D721Med (cell line): ENCODE data around the gene SLITRK5.

Experiments used
- DNase-seq: peaks from one replicate; pipeline ENCODE4 v3.0.0; 2011; ENCODE audit warnings: low spot score; ENCODE audit not compliant: insufficient read length
- FAIRE-seq: peaks from 2 replicates; lab custom pipeline; 2011; peaks lifted over from hg19 to GRCh38; lab: Jason Lieb, UNC
- TF ChIP-seq, protein P1 (sequence below): IDR thresholded peaks from 2 replicates; pipeline ENCODE4 v1.5.1; 2012; ENCODE audit warnings: mild to moderate bottlenecking, control low read depth; ENCODE audit not compliant: insufficient read depth; ENCODE audit errors: missing control alignments

Gene SLITRK5

GRCh38 chr13:87671031-87671752 lies at the start of gene SLITRK5:
SLITRK5 (plus strand) TSS chr13:87671371; CDS start chr13:87675389, 4,018 bp downstream.
- FAIRE-seq (no peak), DNase-seq (peak; percentile 56)
- TF ChIP-seq, protein P1, sequence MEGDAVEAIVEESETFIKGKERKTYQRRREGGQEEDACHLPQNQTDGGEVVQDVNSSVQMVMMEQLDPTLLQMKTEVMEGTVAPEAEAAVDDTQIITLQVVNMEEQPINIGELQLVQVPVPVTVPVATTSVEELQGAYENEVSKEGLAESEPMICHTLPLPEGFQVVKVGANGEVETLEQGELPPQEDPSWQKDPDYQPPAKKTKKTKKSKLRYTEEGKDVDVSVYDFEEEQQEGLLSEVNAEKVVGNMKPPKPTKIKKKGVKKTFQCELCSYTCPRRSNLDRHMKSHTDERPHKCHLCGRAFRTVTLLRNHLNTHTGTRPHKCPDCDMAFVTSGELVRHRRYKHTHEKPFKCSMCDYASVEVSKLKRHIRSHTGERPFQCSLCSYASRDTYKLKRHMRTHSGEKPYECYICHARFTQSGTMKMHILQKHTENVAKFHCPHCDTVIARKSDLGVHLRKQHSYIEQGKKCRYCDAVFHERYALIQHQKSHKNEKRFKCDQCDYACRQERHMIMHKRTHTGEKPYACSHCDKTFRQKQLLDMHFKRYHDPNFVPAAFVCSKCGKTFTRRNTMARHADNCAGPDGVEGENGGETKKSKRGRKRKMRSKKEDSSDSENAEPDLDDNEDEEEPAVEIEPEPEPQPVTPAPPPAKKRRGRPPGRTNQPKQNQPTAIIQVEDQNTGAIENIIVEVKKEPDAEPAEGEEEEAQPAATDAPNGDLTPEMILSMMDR = peak; percentile 71

GRCh38 chr13:87622971-87623370 lies 48.2 kb upstream of the SLITRK5 start:
- no peak for DNase-seq
- FAIRE-seq = no peak

DNA sequence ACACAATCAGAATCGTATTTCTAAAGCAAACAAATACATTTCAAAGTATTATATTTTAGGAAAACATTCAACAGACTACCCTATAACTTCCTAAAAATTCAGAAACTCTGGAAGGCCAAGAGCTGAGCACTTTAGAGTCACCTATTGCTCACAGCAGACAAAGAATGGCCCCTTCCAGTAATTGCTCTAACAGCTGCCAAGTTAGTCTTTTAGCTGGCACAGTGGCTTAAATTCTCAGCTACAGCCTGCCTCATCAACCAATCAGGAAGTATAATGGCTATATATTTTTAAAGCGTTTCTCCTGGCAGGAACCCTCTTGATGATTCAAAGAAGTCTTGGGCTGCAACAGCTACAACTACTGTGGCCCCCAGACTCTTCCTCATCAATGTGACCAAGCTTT lies 14.9 kb upstream of the SLITRK5 start:
- no peak for FAIRE-seq
- TF ChIP-seq, protein P1 = no peak
- DNase-seq = no peak

More at GRCh38 chr13:87622971-87623370, 48.2 kb upstream of the SLITRK5 start:
- TF ChIP-seq, protein P1 = no peak

- DNase-seq = no peak
- TF ChIP-seq, protein P1 = no peak
- no peak for FAIRE-seq
These were observed 9.7 kb upstream of the SLITRK5 start for GRCh38 chr13:87661471-87661870.

- peak; percentile 6 for FAIRE-seq
- no peak for DNase-seq
- TF ChIP-seq, protein P1 = no peak
These were observed 4.3 kb upstream of the SLITRK5 start for GRCh38 chr13:87666831-87667230.

DNA sequence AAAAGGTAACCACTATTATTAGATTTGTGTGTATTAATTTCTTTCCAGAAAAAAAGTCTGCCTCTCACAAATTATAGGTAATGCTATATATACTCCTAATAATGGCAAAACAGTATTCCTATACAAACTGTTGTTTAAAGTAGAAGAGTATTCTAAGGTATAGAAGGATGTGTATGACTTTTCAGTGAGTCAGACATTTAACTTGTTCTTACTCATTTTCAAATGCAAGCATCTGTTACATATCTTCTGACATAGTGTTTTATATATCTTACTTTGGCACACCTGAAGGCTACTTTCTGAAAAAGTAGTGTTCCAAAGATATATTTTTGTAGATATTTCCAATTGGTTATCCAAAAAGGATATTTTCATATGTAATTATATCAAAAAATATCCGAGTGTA lies 3.5 kb upstream of the SLITRK5 start:
- DNase-seq (no peak), FAIRE-seq (no peak)
- TF ChIP-seq, protein P1 = no peak

DNA sequence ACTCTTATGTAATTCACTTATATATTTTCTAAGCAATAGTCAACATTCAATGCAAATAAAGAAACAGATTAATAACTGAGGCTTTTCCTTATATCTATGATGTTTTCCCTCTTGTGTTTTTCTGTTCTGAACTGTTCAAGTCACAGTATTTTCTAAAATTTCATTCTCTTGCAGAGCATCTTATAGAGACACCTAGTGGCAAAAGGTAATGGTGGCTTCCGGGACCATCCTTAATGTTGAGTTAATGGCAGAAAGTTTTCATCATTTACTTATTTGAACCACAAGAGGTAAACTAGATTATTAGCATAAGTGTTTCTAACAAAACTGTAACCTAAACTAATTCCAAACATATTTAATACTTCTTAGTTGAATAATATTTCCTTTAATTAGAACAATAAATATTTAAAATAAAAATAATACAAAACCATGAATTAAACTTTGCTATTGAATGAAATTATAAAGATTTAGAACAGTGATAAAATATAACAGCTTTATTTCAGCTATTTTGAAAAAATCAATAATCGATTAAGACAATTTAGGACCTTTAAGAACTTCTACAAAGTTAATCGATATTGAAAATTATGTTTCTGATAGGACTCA lies 1.7 kb upstream of the SLITRK5 start:
- TF ChIP-seq, protein P1 = peak; percentile 81
- FAIRE-seq (peak; percentile 93), DNase-seq (no peak)
